HepG2 (cell line): ENCODE results near the gene SMDT1. TPM values are rescaled to one million over a fixed set of nuclear protein-coding genes. Genes with fewer than 3 reads are reported as not detected.

Source experiments
- BHLHE40 ChIP-seq: IDR thresholded peaks from 2 replicates; pipeline ENCODE4 v1.6.1; 2011; ENCODE audit warnings: low read length, improper control_type of control experiment
- BORCS8-MEF2B ChIP-seq: sonication (generic); formaldehyde crosslinking; IDR thresholded peaks from 2 replicates; pipeline ENCODE4 v1.8.0; 2022; ENCODE audit warnings: mild to moderate bottlenecking, missing genetic modification reagents
- CBFB ChIP-seq: sonication (generic); formaldehyde crosslinking; IDR thresholded peaks from 2 replicates; pipeline ENCODE4 v1.4.0; 2020; ENCODE audit warnings: missing genetic modification reagents
- GATAD1 ChIP-seq: IDR thresholded peaks from 2 replicates; pipeline ENCODE4 v1.6.1; 2016; ENCODE audit warnings: missing genetic modification reagents, missing compliant biosample characterization
- HNF1B ChIP-seq: sonication (generic); formaldehyde crosslinking; IDR thresholded peaks from 2 replicates; pipeline ENCODE4 v1.5.1; 2020; ENCODE audit warnings: mild to moderate bottlenecking, moderate library complexity, missing genetic modification reagents
- HNF4G ChIP-seq, 2 experiments: sonication (generic) in 1 of 2; formaldehyde crosslinking in 1 of 2; IDR thresholded peaks; 2 replicates each; pipeline versions ENCODE4 v1.4.0 to v1.6.1; 2011 to 2020; ENCODE audit warnings: borderline replicate concordance in 2 of 2, low read depth in 2 of 2, mild to moderate bottlenecking in 2 of 2, low read length in 1 of 2, missing genetic modification reagents in 1 of 2, moderate library complexity in 1 of 2
- JARID2 ChIP-seq: sonication (generic); formaldehyde crosslinking; IDR thresholded peaks from 2 replicates; pipeline ENCODE4 v1.8.1; 2023; ENCODE audit warnings: missing genetic modification reagents, inconsistent platforms; ENCODE audit not compliant: insufficient replicate concordance
- KLF16 ChIP-seq, 2 experiments: sonication (generic) in 1 of 2; formaldehyde crosslinking in 1 of 2; IDR thresholded peaks; 2 replicates each; pipeline versions ENCODE4 v1.6.1 to v1.8.0; 2016 to 2023; ENCODE audit warnings: missing genetic modification reagents in 2 of 2, missing compliant biosample characterization in 1 of 2
- MEF2D ChIP-seq: sonication (generic); formaldehyde crosslinking; IDR thresholded peaks from 2 replicates; pipeline ENCODE4 v1.5.1; 2020; ENCODE audit warnings: mild to moderate bottlenecking, missing genetic modification reagents
- MYC ChIP-seq: sonication (generic); formaldehyde crosslinking; IDR thresholded peaks from 2 replicates; pipeline ENCODE4 v1.9.0; 2021; ENCODE audit warnings: missing genetic modification reagents, borderline replicate concordance
- PHB2 ChIP-seq: fragments of 450-650 bp; IDR thresholded peaks from 2 replicates; pipeline ENCODE4 v1.6.1; 2018; ENCODE audit not compliant: partially characterized antibody
- TFE3 ChIP-seq: IDR thresholded peaks from 2 replicates; pipeline ENCODE4 v1.6.1; 2016
- ZBTB14 ChIP-seq: sonication (generic); formaldehyde crosslinking; IDR thresholded peaks from 2 replicates; pipeline ENCODE4 v1.4.0; 2020; ENCODE audit warnings: missing genetic modification reagents
- ZBTB38 ChIP-seq: sonication (generic); formaldehyde crosslinking; IDR thresholded peaks from 2 replicates; pipeline ENCODE4 v1.5.1; 2020; ENCODE audit warnings: mild to moderate bottlenecking, missing genetic modification reagents
- ZBTB42 ChIP-seq: sonication (generic); formaldehyde crosslinking; IDR thresholded peaks from 2 replicates; pipeline ENCODE4 v1.5.0; 2020; ENCODE audit warnings: mild to moderate bottlenecking, missing genetic modification reagents
- ZC3H13 ChIP-seq: sonication (generic); formaldehyde crosslinking; IDR thresholded peaks from 2 replicates; pipeline ENCODE4 v1.8.1; 2023; ENCODE audit warnings: mild to moderate bottlenecking, missing genetic modification reagents, moderate library complexity
- ZFP36L1 ChIP-seq: sonication (generic); formaldehyde crosslinking; IDR thresholded peaks from 2 replicates; pipeline ENCODE4 v1.8.0; 2022; ENCODE audit warnings: mild to moderate bottlenecking, missing genetic modification reagents, moderate library complexity
- ZFP91 ChIP-seq: sonication (generic); formaldehyde crosslinking; IDR thresholded peaks from 2 replicates; pipeline ENCODE4 v1.9.0; 2022; ENCODE audit warnings: missing genetic modification reagents, mild to moderate bottlenecking, borderline replicate concordance
- ZNF597 ChIP-seq: sonication (generic); formaldehyde crosslinking; IDR thresholded peaks from 2 replicates; pipeline ENCODE4 v1.5.0; 2020; ENCODE audit warnings: missing genetic modification reagents
- ZNF782 ChIP-seq: sonication (generic); formaldehyde crosslinking; IDR thresholded peaks from 2 replicates; pipeline ENCODE4 v1.4.0; 2020; ENCODE audit warnings: missing genetic modification reagents, mild to moderate bottlenecking, borderline replicate concordance
- polyA plus RNA-seq, 8 experiments: library from polyadenylated mRNA; depleted of rRNA in 3 of 8; stranded (reverse) in 7 of 8; unstranded in 1 of 8; fragments of >200 nt; fragmentation: Illumina TruSeq in 4 of 8; extraction: Trizol in 4 of 8; gene quantifications; 2 replicates each; pipeline versions ENCODE4 v1.2.1 to v1.2.3, GENCODE V29; 2011 to 2016; ENCODE audit warnings: low read depth in 4 of 8, missing spikeins in 1 of 8, mixed read lengths in 1 of 8; ENCODE audit not compliant: insufficient read depth in 1 of 8
- total RNA-seq, 5 experiments: library from RNA; depleted of rRNA; stranded (reverse); fragments of >200 nt; fragmentation: Illumina TruSeq; extraction: Trizol; gene quantifications; 2 replicates each; pipeline ENCODE4 v1.2.3, GENCODE V29; 2016; ENCODE audit warnings: low read depth in 1 of 5

The SMDT1 gene
- total and polyA plus RNA-seq, 2 of the 13 experiments (the other 11 are each of a cell fraction or from before 2014, with no cell fraction given), result 8.3 to 26.6 TPM

GRCh38 chr22:42079319-42080251 lies at the start of gene SMDT1 (continued):
- TF ChIP-seq ZBTB14 (CRISPR knock-in tag) (peak; percentile 39; the same call in 1 of the 2 replicates), ZC3H13 (CRISPR knock-in tag) (0 out of 2 replicates have a peak, but pooled peaks have one; percentile 61), BORCS8-MEF2B (CRISPR knock-in tag) (peak; percentile 64; the same call in 1 of the 2 replicates), ZBTB42 (peak; percentile 62; the same call in 1 of the 2 replicates), ZBTB38 (CRISPR knock-in tag) (peak; percentile 63; the same call in 1 of the 2 replicates), PHB2 (no peak), ZNF782 (CRISPR knock-in tag) (0 out of 2 replicates have a peak, but pooled peaks have one; percentile 77), BHLHE40 (peak; percentile 87), MYC (peak; percentile 93), TFE3 (CRISPR knock-in tag) (peak; percentile 84), JARID2 (CRISPR knock-in tag) (no peak), MEF2D (peak; percentile 40; the same call in 1 of the 2 replicates), ZFP91 (CRISPR knock-in tag) (peak; percentile 88; the same call in 1 of the 2 replicates), GATAD1 (CRISPR knock-in tag) (peak; percentile 75; the same call in 1 of the 2 replicates), HNF1B (peak; percentile 83), HNF4G (IDR thresholded peaks at IDR 0.05; ENCODE audit: borderline replicate concordance, low read depth, low read length) (no peak), HNF4G (CRISPR knock-in tag; IDR thresholded peaks at IDR 0.05; ENCODE audit: borderline replicate concordance, low read depth) (0 out of 2 replicates have a peak, but pooled peaks have one; percentile 48), ZFP36L1 (CRISPR knock-in tag) (peak; percentile 90), KLF16 (CRISPR knock-in tag; IDR thresholded peaks at IDR 0.05) (peak in 1 of 2 experiments; percentile 87; a peak in 1 of 4 replicates), CBFB (CRISPR knock-in tag) (peak; percentile 56), ZNF597 (CRISPR knock-in tag) (no peak)
